NT2/D1 (cell line): ENCODE results near the gene SNTA1.
"Not testable (repeated sequence)": the region's sequence is repeated elsewhere in the genome, so short reads cannot be mapped to it uniquely, and the experiment has no call there.

Experiments used
- DNase-seq: peaks from one replicate; pipeline ENCODE4 v3.0.0-alpha.2; 2011; ENCODE audit warnings: low read depth, low spot score
- H3K27me3 ChIP-seq: 2 replicates; pipeline ENCODE4 v1.6.0; 2011; ENCODE audit warnings: mild to moderate bottlenecking; ENCODE audit not compliant: insufficient read length, insufficient read depth
- H3K36me3 ChIP-seq: 2 replicates; pipeline ENCODE4 v1.6.1; 2011; ENCODE audit warnings: mild to moderate bottlenecking, low read length, mixed read lengths; ENCODE audit not compliant: insufficient read depth, insufficient read length
- H3K4me1 ChIP-seq: 2 replicates; pipeline ENCODE4 v1.5.1; 2011; ENCODE audit not compliant: insufficient read depth, insufficient read length
- H3K4me3 ChIP-seq: 2 replicates; pipeline ENCODE4 v1.5.1; 2011; ENCODE audit warnings: low read depth; ENCODE audit not compliant: insufficient read length
- H3K9ac ChIP-seq: 2 replicates; pipeline ENCODE4 v1.6.0; 2011; ENCODE audit warnings: low read depth; ENCODE audit not compliant: insufficient read length
- H3K9me3 ChIP-seq: 2 replicates; pipeline ENCODE4 v1.5.1; 2011; ENCODE audit warnings: mild to moderate bottlenecking, low read length; ENCODE audit not compliant: insufficient read depth
- SUZ12 ChIP-seq: IDR thresholded peaks from 2 replicates; pipeline ENCODE4 v1.6.1; 2011; ENCODE audit not compliant: insufficient read length, insufficient read depth; ENCODE audit errors: extremely low read depth
- YY1 ChIP-seq: IDR thresholded peaks from 2 replicates; pipeline ENCODE4 v1.6.1; 2011; ENCODE audit not compliant: insufficient read length, insufficient read depth
- ZNF274 ChIP-seq: IDR thresholded peaks from 2 replicates; pipeline ENCODE4 v1.6.1; 2011; ENCODE audit warnings: mild to moderate bottlenecking, low read depth, low read length

The SNTA1 gene

DNA sequence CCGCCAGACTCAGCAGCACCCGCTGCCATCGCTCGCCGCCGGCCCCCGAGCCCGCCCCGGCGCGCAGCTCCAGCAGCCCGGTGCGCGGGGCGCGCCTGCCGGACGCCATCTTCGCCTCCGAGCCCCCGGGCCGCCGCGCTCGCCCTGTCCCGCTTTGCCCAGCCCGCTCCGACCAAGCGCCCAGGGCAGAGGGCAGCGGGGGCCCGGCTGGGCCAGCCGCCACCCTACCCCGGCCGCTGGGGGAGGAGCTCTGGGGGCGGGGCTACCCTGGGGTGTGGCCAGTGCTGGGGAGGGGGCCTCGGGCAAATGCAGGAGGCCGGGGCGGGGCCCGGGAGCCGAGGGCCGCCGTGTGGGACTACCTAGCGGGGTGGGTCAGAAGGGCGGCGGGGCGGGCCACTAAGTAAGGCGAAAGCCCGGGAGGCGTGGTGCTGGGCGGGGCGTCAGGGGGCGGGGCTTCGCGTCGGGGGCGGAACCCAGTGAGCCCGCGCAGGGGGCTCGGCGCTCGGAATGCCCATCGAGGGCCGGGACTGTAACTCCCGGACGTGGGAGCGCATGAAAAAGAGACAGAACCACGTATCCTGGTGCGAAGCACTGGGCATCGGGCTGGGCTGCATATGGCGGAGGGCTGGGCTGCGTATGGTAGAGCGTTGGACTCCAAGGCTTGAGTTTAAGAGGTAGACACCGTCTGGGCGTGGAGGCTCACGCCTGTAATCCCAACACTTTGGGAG lies at the start of gene SNTA1:
SNTA1 (minus strand) TSS at position 252 of the 728 bp plus-strand sequence; CDS start at position 109, 143 bp downstream.
- peak within 1 kb of the TSS; percentile 64 for H3K9ac ChIP-seq
- no peaks in the 10 kb centered on the region for H3K9me3 ChIP-seq
- peak within 1 kb of the TSS; percentile 55 for H3K4me3 ChIP-seq
- peaks cover 7% of the 10 kb centered on the region for H3K4me1 ChIP-seq
- no peak for TF ChIP-seq ZNF274
- no peak for TF ChIP-seq YY1
- no peak for TF ChIP-seq SUZ12
- DNase-seq: peak; percentile 65
- no peaks in the 10 kb centered on the region for H3K36me3 ChIP-seq
- H3K27me3 ChIP-seq: peaks cover 21% of the 10 kb centered on the region

DNA sequence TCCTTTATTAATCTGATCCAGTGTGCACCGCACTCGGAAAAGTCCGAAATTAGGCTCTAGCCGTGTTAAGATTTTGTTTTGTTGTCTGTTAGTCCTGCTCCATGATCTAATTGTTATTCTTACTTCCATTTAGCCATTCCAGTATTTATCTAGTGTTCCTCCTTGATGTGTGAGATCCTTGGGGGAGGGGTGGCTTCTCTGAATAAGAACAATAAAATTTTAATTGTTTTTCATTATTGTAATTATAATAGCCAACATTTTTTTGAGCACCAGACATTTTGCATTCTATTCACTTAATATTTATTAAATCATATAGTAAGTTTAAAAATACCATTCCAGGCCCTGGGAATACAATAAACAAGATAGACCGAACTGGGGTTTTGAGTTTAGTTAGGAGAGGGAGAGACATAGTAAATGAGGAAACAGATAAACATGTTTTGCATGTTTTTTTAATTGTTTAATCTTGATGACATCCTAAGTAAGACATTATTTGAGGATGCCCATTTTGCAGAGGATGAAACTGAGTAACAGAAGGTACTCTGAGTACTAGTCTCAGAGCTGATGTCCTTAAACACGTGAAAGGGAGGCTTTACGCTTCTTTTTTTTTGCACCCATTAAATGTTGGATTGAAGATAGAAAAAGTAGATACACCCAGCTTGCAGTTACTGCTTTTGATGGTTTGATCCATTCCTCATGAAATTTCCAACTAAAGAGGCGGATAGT lies 47.5 kb upstream of the SNTA1 start:
- no peaks in the 10 kb centered on the region for H3K4me1 ChIP-seq
- no peaks in the 10 kb centered on the region for H3K27me3 ChIP-seq
- H3K4me3 ChIP-seq: peak overlapping the region; percentile 69
- TF ChIP-seq SUZ12: no peak
- TF ChIP-seq YY1: no peak
- TF ChIP-seq ZNF274: no peak
- no peaks in the 10 kb centered on the region for H3K36me3 ChIP-seq
- no peaks in the 10 kb centered on the region for H3K9me3 ChIP-seq
- H3K9ac ChIP-seq: peak overlapping the region; percentile 76
- DNase-seq: no peak

DNA sequence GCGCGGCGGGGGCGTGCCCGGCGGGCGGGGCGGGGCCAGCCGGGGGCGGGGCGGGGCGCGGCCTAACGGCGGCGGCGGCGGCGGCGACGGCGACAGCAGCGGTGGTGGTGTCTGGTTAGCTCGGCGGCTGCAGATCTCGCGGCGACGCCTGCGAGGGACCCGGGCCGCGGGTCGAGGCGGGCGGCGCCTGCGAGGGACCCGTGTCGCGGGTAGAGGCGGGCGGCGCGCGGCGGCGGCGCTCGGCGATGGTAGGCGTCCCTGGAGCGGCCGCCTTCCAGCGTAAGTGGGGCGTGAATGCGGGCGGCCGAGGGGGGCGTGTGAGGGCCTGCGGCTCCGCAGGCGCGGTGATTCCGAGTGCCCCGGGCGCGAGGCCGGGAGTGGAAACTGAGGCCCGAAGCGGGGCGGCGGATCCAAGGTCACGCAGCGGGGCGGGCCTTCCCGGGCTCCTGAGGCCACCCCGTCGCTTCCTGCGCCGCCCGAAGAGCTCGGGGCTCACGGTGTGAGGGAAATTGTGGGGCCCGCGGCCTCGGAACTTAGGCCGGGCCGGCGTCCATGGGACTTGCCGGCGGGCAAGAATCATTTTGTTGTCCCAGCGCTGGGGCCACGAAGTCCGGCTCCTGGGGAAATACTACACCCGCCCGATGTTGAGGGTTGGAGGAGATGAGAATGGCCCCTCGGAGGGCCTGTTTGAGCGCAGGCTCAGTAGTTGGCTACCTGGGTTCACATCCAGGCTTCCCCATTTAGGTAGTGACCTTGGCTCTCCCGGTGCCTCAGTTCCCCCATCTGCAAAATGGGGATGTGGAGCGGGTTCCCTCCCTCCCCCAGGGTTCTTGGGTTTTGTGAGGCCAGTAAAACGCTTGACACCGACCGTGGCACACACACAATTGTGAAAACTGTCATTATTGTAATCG lies 46.7 kb upstream of the SNTA1 start, which contains the start of gene CBFA2T2:
CBFA2T2 (plus strand) TSS at position 74 of the 911 bp plus-strand sequence; CDS start at position 246, 172 bp downstream.
- no peaks in the 10 kb centered on the region for H3K4me1 ChIP-seq
- H3K36me3 ChIP-seq: no peaks in the 10 kb centered on the region
- no peak for DNase-seq
- H3K4me3 ChIP-seq: peak within 1 kb of the TSS; percentile 69
- H3K27me3 ChIP-seq: no peaks in the 10 kb centered on the region
- TF ChIP-seq SUZ12 (no peak), ZNF274 (no peak), YY1 (no peak)
- H3K9ac ChIP-seq: peak within 1 kb of the TSS; percentile 76
- no peaks in the 10 kb centered on the region for H3K9me3 ChIP-seq

DNA sequence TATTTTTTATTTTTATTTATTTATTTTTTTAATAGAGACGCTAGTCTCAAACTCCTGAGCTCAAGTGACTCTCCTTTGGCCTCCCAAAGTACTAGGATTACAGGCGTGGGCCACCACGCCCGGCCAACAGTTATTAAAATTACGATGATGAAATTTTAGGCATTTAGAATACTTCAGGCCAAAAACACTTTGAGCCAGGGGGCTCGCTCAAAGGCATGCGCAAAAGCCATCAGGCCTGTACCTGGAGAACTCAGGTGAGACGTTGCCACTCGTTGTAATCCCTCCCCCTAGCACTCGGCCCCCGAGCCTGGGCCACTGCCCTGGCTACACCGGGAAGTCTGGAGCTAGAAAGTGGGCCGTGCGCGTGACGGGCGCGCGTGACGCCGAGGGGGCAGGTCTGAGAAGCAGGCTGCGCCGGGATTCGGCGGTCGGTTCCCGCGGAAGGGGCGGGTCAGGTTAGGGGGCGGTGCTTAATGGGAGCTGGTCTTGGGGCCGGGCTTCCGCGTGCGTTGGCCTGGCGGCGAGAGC lies 46.0 kb upstream of the SNTA1 start:
- peak; percentile 68 for DNase-seq
- TF ChIP-seq ZNF274 (no peak), YY1 (no peak), SUZ12 (no peak)

DNA sequence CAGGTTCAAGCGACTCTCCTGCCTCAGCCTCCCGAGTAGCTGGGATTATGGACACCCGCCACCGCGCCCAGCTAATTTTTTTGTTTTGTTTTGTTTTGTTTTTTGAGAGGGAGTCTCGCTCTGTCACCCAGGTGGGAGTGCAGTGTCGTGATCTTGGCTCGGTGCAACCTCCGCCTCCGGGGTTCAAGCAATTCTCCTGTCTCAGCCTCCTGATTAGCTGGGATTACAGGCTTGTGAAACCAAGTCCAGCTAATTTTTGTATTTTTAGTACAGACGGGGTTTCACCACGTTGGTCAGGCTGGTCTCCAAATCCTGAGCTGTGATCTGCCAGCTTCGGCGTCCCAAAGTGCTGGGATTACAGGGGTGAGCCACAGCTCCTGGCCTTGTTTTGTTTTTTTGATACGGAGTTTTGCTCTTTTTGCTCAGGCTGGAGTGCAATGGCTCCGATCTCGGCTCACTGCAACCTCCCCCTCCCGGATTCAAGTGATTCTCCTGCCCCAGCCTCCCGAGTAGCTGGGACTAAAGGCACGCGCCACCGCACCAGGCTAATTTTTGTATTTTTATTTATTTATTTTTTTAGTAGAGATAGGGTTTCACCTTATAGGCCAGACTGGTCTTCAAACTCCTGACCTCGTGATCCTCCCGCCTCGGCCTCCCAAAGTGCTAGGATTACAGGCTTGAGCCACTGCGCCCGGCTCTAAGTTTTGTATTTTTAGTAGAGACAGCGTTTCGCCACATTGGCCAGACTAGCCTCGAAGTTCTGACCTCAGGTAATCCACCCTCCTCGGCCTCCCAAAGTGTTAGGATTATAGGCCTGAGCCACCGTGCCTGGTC lies 45.3 kb upstream of the SNTA1 start:
- H3K4me3 ChIP-seq, DNase-seq, H3K4me1 ChIP-seq, H3K9ac ChIP-seq, H3K9me3 ChIP-seq, H3K27me3 ChIP-seq, H3K36me3 ChIP-seq: not testable (repeated sequence)

More for the DNA sequence above, 46.0 kb upstream of the SNTA1 start:
- H3K4me1 ChIP-seq: no peaks in the 10 kb centered on the region
- H3K27me3 ChIP-seq: no peaks in the 10 kb centered on the region
- peak overlapping the region; percentile 72 for H3K9ac ChIP-seq
- no peaks in the 10 kb centered on the region for H3K9me3 ChIP-seq
- peak overlapping the region; percentile 45 for H3K4me3 ChIP-seq
- no peaks in the 10 kb centered on the region for H3K36me3 ChIP-seq

DNA sequence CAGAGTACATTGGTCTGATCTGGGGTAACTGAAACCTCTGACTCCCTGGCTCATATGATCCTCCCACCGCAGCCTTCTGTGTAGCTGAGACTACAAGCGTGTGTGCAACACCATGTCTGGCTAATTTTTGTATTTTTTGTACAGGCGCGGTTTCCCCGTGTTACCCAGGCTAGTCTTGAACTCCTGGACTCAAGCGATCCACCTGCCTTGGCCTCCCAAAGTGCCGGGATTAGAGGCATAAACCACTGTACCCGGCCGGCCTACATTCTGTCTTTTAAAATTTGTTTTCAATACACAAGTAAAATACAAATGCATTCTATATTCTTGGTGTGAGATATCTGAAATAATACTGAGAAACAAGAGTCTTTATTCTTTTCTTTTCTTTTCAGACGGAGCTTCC lies 44.6 kb upstream of the SNTA1 start:
- no peak for TF ChIP-seq YY1
- TF ChIP-seq ZNF274: no peak
- TF ChIP-seq SUZ12: no peak
- Histone ChIP-seq H3K4me3 (no peak overlapping the region), H3K4me1 (no peaks in the 10 kb centered on the region), H3K27me3 (no peaks in the 10 kb centered on the region), H3K9ac (no peak overlapping the region), H3K9me3 (no peaks in the 10 kb centered on the region), H3K36me3 (no peaks in the 10 kb centered on the region)
- DNase-seq: no peak

DNA sequence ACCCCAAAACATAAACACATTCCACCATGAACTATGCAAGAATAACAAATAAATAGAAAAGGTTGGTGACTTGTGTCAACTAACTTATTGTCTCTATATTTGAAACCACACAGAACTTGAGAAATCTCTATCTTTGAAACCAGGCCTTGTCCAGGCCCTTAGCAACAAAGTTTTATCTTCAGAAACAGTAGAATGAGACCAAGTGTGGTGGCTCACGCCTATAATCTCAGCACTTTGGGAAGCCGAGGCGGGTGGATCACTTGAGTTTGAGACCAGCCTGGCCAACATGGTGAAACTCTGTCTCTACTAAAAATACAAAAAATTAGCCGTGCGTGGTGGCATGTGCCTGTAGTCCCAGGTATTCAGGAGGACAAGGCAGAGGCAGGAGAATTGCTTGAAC lies 39.6 kb upstream of the SNTA1 start:
- H3K9me3 ChIP-seq, H3K4me3 ChIP-seq, H3K9ac ChIP-seq, H3K36me3 ChIP-seq, H3K27me3 ChIP-seq, H3K4me1 ChIP-seq, DNase-seq: not testable (repeated sequence)
